AG20443 (cell line): ENCODE measurements around the gene SLC35A3.

Experiments
- DNase-seq: peaks from one replicate; pipeline ENCODE4 v3.0.0; 2012; ENCODE audit warnings: low spot score, mixed read lengths

Gene SLC35A3

GRCh38 chr1:100076744-100077143 lies 106.9 kb downstream of the SLC35A3 start:
- no peak for DNase-seq

- DNase-seq: no peak
Measured at GRCh38 chr1:100077531-100077930, 107.7 kb downstream of the SLC35A3 start.

GRCh38 chr1:100080331-100080730 lies 110.5 kb downstream of the SLC35A3 start:
- DNase-seq: no peak
